ENCODE results near the gene PHIP.

The PHIP gene

GRCh38 chr6:79042088-79042798 is 35.8 kb downstream of the PHIP start:
- TF ChIP-seq SCRT1 (tag by site-specific recombination; IDR thresholded peaks at IDR 0.05; ENCODE audit: borderline replicate concordance) (peak; percentile 70; the same call in 1 of the 2 replicates), ZNF610 (tag by site-specific recombination; IDR thresholded peaks at IDR 0.05; ENCODE audit: borderline replicate concordance) (no peak), SCRT2 (tag by site-specific recombination; IDR thresholded peaks at IDR 0.05) (peak; percentile 87), ZNF548 (tag by site-specific recombination; IDR thresholded peaks at IDR 0.05) (no peak)
- CTCF ChIA-PET, result interaction anchor here (0.6 kb wide), 1 partner anchor 51 kb away, joined by 3 read pairs; no protein-coding TSS in a partner anchor

GRCh38 chr6:79040083-79040482 is 38.0 kb downstream of the PHIP start:
- H3K9me3 ChIP-seq (ENCODE audit: control insufficient read depth, insufficient read depth, low read depth, low read length), result no peaks in the 10 kb centered on the region
- no peak overlapping the region for H3K4me3 ChIP-seq (ENCODE audit: low read depth, low read length)
- peaks cover 31 to 60% of the 10 kb centered on the region in 2 experiments; a peak in 2 of 3 replicates for H3K36me3 ChIP-seq (ENCODE audit: control insufficient read depth in 2 of 2, insufficient read depth in 1 of 2, low read length in 2 of 2)
- H3K27ac ChIP-seq (ENCODE audit: extremely low read depth, low read depth, low read length), result no peak overlapping the region
- CTCF ChIA-PET, result no interaction called here
- TF ChIP-seq ZBTB7A (tag by site-specific recombination; IDR thresholded peaks at IDR 0.05; ENCODE audit: low read depth) (no peak), ZNF629 (tag by site-specific recombination; IDR thresholded peaks at IDR 0.05) (peak; percentile 73), BCL6B (tag by site-specific recombination; IDR thresholded peaks at IDR 0.05) (no peak), ATF2 (tag by site-specific recombination; IDR thresholded peaks at IDR 0.05; ENCODE audit: low read depth) (peak; percentile 68), ZNF311 (tag by site-specific recombination; IDR thresholded peaks at IDR 0.05; ENCODE audit: borderline replicate concordance) (no peak), PRDM1 (tag by site-specific recombination; IDR thresholded peaks at IDR 0.05) (peak; percentile 35; the same call in 1 of the 2 replicates), BCL11B (tag by site-specific recombination; IDR thresholded peaks at IDR 0.05; ENCODE audit: low read depth) (no peak), ZNF335 (tag by site-specific recombination; conservative IDR thresholded peaks at IDR 0.05) (peak; percentile 36; the same call in 1 of the 2 replicates)
- TF ChIP-seq, protein P1, sequence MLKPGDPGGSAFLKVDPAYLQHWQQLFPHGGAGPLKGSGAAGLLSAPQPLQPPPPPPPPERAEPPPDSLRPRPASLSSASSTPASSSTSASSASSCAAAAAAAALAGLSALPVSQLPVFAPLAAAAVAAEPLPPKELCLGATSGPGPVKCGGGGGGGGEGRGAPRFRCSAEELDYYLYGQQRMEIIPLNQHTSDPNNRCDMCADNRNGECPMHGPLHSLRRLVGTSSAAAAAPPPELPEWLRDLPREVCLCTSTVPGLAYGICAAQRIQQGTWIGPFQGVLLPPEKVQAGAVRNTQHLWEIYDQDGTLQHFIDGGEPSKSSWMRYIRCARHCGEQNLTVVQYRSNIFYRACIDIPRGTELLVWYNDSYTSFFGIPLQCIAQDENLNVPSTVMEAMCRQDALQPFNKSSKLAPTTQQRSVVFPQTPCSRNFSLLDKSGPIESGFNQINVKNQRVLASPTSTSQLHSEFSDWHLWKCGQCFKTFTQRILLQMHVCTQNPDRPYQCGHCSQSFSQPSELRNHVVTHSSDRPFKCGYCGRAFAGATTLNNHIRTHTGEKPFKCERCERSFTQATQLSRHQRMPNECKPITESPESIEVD (tag by site-specific recombination; IDR thresholded peaks at IDR 0.05), result 0 out of 2 replicates have a peak, but pooled peaks have one; percentile 14
- POLR2A ChIA-PET, result no interaction called here
- no peaks in the 10 kb centered on the region for H3K4me1 ChIP-seq (ENCODE audit: control insufficient read depth, insufficient read depth, low read length)

More at GRCh38 chr6:79042088-79042798, 35.8 kb downstream of the PHIP start:
- no peak overlapping the region for H3K4me3 ChIP-seq (ENCODE audit: low read depth, low read length)
- no peaks in the 10 kb centered on the region for H3K9me3 ChIP-seq (ENCODE audit: control insufficient read depth, insufficient read depth, low read depth, low read length)
- H3K4me1 ChIP-seq (ENCODE audit: control insufficient read depth, insufficient read depth, low read length), result no peaks in the 10 kb centered on the region
- POLR2A ChIA-PET, result no interaction called here
- H3K36me3 ChIP-seq (ENCODE audit: control insufficient read depth in 2 of 2, insufficient read depth in 1 of 2, low read length in 2 of 2), result peaks cover 40 to 63% of the 10 kb centered on the region in 2 experiments; a peak in 2 of 3 replicates
- no peak overlapping the region for H3K27ac ChIP-seq (ENCODE audit: extremely low read depth, low read depth, low read length)

DNA sequence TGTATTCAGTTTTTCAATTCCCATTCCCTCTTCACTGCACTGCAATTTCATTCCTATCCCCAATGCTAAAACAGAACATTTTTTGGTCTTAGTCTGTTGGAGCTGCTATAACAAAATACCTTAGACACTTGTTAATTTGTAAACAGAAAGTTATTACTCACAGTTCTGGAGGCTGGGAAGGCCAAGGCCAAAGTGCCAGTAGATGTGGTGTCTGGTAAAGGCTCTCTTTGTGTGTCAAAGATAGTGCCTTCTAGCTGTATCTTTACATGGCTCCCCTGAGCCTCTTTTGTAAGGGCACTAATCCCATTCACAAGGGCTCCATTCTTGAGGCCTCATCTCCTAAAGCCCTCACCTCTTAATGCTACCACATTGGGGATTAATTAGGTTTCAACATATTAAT is 40.0 kb downstream of the PHIP start:
- POLR2A ChIA-PET, result no interaction called here
- Histone ChIP-seq H3K4me3 (ENCODE audit: low read depth, low read length) (no peak overlapping the region), H3K36me3 (ENCODE audit: control insufficient read depth in 2 of 2, insufficient read depth in 1 of 2, low read length in 2 of 2) (peaks cover 31 to 65% of the 10 kb centered on the region in 2 experiments; a peak in 2 of 3 replicates), H3K27ac (ENCODE audit: extremely low read depth, low read depth, low read length) (no peak overlapping the region), H3K9me3 (ENCODE audit: control insufficient read depth, insufficient read depth, low read depth, low read length) (no peaks in the 10 kb centered on the region), H3K4me1 (ENCODE audit: control insufficient read depth, insufficient read depth, low read length) (no peaks in the 10 kb centered on the region)
- CTCF ChIA-PET, result no interaction called here
- TF ChIP-seq ZNF426 (tag by site-specific recombination; IDR thresholded peaks at IDR 0.05) (no peak), RBAK (tag by site-specific recombination; IDR thresholded peaks at IDR 0.05) (no peak), ZNF140 (tag by site-specific recombination; IDR thresholded peaks at IDR 0.05) (no peak), YY2 (tag by site-specific recombination; IDR thresholded peaks at IDR 0.05) (no peak), ATF2 (tag by site-specific recombination; IDR thresholded peaks at IDR 0.05; ENCODE audit: low read depth) (no peak), PRDM1 (tag by site-specific recombination; IDR thresholded peaks at IDR 0.05) (no peak), BCL6B (tag by site-specific recombination; IDR thresholded peaks at IDR 0.05) (no peak), ZNF184 (tag by site-specific recombination; IDR thresholded peaks at IDR 0.05) (no peak)
- TF ChIP-seq, protein P2, sequence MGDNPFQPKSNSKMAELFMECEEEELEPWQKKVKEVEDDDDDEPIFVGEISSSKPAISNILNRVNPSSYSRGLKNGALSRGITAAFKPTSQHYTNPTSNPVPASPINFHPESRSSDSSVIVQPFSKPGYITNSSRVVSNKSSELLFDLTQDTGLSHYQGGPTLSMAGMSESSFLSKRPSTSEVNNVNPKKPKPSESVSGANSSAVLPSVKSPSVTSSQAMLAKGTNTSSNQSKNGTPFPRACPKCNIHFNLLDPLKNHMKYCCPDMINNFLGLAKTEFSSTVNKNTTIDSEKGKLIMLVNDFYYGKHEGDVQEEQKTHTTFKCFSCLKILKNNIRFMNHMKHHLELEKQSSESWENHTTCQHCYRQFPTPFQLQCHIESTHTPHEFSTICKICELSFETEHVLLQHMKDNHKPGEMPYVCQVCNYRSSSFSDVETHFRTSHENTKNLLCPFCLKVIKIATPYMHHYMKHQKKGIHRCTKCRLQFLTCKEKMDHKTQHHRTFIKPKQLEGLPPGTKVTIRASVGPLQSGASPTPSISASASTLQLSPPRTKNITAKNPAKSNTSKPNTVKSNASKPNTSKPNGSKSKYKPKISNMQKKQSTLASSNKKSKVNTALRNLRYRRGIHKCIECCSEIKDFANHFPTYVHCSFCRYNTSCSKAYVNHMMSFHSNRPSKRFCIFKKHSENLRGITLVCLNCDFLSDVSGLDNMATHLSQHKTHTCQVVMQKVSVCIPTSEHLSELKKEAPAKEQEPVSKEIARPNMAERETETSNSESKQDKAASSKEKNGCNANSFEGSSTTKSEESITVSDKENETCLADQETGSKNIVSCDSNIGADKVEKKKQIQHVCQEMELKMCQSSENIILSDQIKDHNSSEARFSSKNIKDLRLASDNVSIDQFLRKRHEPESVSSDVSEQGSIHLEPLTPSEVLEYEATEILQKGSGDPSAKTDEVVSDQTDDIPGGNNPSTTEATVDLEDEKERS (tag by site-specific recombination; IDR thresholded peaks at IDR 0.05), result no peak

Data from HEK293 (cell line).